NT2/D1 (cell line): ENCODE results near the gene FLYWCH1.

Experiments
- DNase-seq: peaks from one replicate; pipeline ENCODE4 v3.0.0-alpha.2; 2011; ENCODE audit warnings: low read depth, low spot score
- H3K27me3 ChIP-seq: 2 replicates; pipeline ENCODE4 v1.6.0; 2011; ENCODE audit warnings: mild to moderate bottlenecking; ENCODE audit not compliant: insufficient read length, insufficient read depth
- H3K36me3 ChIP-seq: 2 replicates; pipeline ENCODE4 v1.6.1; 2011; ENCODE audit warnings: mild to moderate bottlenecking, low read length, mixed read lengths; ENCODE audit not compliant: insufficient read depth, insufficient read length
- H3K4me1 ChIP-seq: 2 replicates; pipeline ENCODE4 v1.5.1; 2011; ENCODE audit not compliant: insufficient read depth, insufficient read length
- H3K4me3 ChIP-seq: 2 replicates; pipeline ENCODE4 v1.5.1; 2011; ENCODE audit warnings: low read depth; ENCODE audit not compliant: insufficient read length
- H3K9ac ChIP-seq: 2 replicates; pipeline ENCODE4 v1.6.0; 2011; ENCODE audit warnings: low read depth; ENCODE audit not compliant: insufficient read length
- H3K9me3 ChIP-seq: 2 replicates; pipeline ENCODE4 v1.5.1; 2011; ENCODE audit warnings: mild to moderate bottlenecking, low read length; ENCODE audit not compliant: insufficient read depth
- SUZ12 ChIP-seq: IDR thresholded peaks from 2 replicates; pipeline ENCODE4 v1.6.1; 2011; ENCODE audit not compliant: insufficient read length, insufficient read depth; ENCODE audit errors: extremely low read depth
- YY1 ChIP-seq: IDR thresholded peaks from 2 replicates; pipeline ENCODE4 v1.6.1; 2011; ENCODE audit not compliant: insufficient read length, insufficient read depth
- ZNF274 ChIP-seq: IDR thresholded peaks from 2 replicates; pipeline ENCODE4 v1.6.1; 2011; ENCODE audit warnings: mild to moderate bottlenecking, low read depth, low read length

The FLYWCH1 gene

GRCh38 chr16:2874032-2874911, 37.5 kb upstream of the FLYWCH1 start:
- TF ChIP-seq YY1 (no peak), ZNF274 (no peak), SUZ12 (no peak)
- H3K9ac ChIP-seq, result peak overlapping the region; percentile 54

GRCh38 chr16:2874912-2875362, 36.8 kb upstream of the FLYWCH1 start:
- no peak overlapping the region for H3K4me3 ChIP-seq
- no peak overlapping the region for H3K9ac ChIP-seq
- TF ChIP-seq YY1, result no peak
- TF ChIP-seq SUZ12, result no peak
- TF ChIP-seq ZNF274, result no peak
- H3K4me1 ChIP-seq, result no peaks in the 10 kb centered on the region
- peaks cover 7% of the 10 kb centered on the region for H3K9me3 ChIP-seq
- DNase-seq, result peak; percentile 75
- H3K36me3 ChIP-seq, result no peaks in the 10 kb centered on the region
- H3K27me3 ChIP-seq, result no peaks in the 10 kb centered on the region

More at GRCh38 chr16:2874032-2874911, 37.5 kb upstream of the FLYWCH1 start:
- 0 out of 2 replicates have a peak, but pooled peaks cover under 1% of the 10 kb centered on the region for H3K9me3 ChIP-seq
- no peak for DNase-seq
- no peaks in the 10 kb centered on the region for H3K36me3 ChIP-seq
- no peaks in the 10 kb centered on the region for H3K27me3 ChIP-seq
- no peak overlapping the region for H3K4me3 ChIP-seq
- no peaks in the 10 kb centered on the region for H3K4me1 ChIP-seq

- H3K27me3 ChIP-seq, result peaks cover 13% of the 10 kb centered on the region
- no peaks in the 10 kb centered on the region for H3K36me3 ChIP-seq
- H3K4me1 ChIP-seq, result peaks cover 5% of the 10 kb centered on the region
- H3K9me3 ChIP-seq, result peaks cover 11% of the 10 kb centered on the region
- no peak for DNase-seq
- no peak overlapping the region for H3K9ac ChIP-seq
- no peak overlapping the region for H3K4me3 ChIP-seq
- no peak for TF ChIP-seq ZNF274
- TF ChIP-seq YY1, result no peak
- no peak for TF ChIP-seq SUZ12
These were observed 31.8 kb upstream of the FLYWCH1 start for GRCh38 chr16:2879854-2880508.

- Histone ChIP-seq H3K36me3 (no peaks in the 10 kb centered on the region), H3K4me1 (peaks cover 5% of the 10 kb centered on the region), H3K27me3 (peaks cover 13% of the 10 kb centered on the region), H3K4me3 (peak overlapping the region; percentile 54), H3K9ac (peak overlapping the region; percentile 78), H3K9me3 (peaks cover 11% of the 10 kb centered on the region)
- no peak for DNase-seq
- TF ChIP-seq YY1 (no peak), ZNF274 (no peak), SUZ12 (no peak)
These were observed 29.7 kb upstream of the FLYWCH1 start for GRCh38 chr16:2881783-2882649.

- peak; percentile 96 for DNase-seq
- TF ChIP-seq ZNF274, result no peak
- no peak for TF ChIP-seq YY1
- TF ChIP-seq SUZ12, result no peak
- Histone ChIP-seq H3K4me3 (peak within 1 kb of the TSS; percentile 90), H3K9me3 (peaks cover 11% of the 10 kb centered on the region), H3K9ac (peak within 1 kb of the TSS; percentile 90), H3K36me3 (no peaks in the 10 kb centered on the region), H3K4me1 (peaks cover 5% of the 10 kb centered on the region), H3K27me3 (peaks cover 13% of the 10 kb centered on the region)
These were observed 28.9 kb upstream of the FLYWCH1 start, which contains the start of gene FLYWCH2 for GRCh38 chr16:2882650-2883457. Gene FLYWCH2 (plus strand): TSS chr16:2883215. CDS start chr16:2896450, 13,235 bp downstream.

- H3K4me1 ChIP-seq, result peaks cover 5% of the 10 kb centered on the region
- no peak for DNase-seq
- peaks cover 13% of the 10 kb centered on the region for H3K27me3 ChIP-seq
- no peak for TF ChIP-seq ZNF274
- TF ChIP-seq YY1, result no peak
- no peak for TF ChIP-seq SUZ12
- H3K9ac ChIP-seq, result peak overlapping the region; percentile 90
- H3K36me3 ChIP-seq, result no peaks in the 10 kb centered on the region
- H3K4me3 ChIP-seq, result peak overlapping the region; percentile 90
- H3K9me3 ChIP-seq, result peaks cover 11% of the 10 kb centered on the region
These were observed 28.2 kb upstream of the FLYWCH1 start for GRCh38 chr16:2883458-2883908.
